H1 (cell line): ENCODE data around the gene ZNF599. TPM values are rescaled to one million over a fixed set of nuclear protein-coding genes. Genes with fewer than 3 reads are reported as not detected.

Experiments
- CTCF ChIA-PET: fragments of 300-600 bp; sonication (Branson Sonifier 250); formaldehyde crosslinking; loops from one replicate; lab custom pipeline; 2021; ENCODE audit not compliant: partially characterized antibody; lab: Charles Lee
- POLR2A ChIA-PET: fragments of 300-600 bp; sonication (Branson Sonifier 250); formaldehyde crosslinking; loops from one replicate; lab custom pipeline; 2021; ENCODE audit warnings: inconsistent platforms; ENCODE audit not compliant: partially characterized antibody; lab: Charles Lee
- DNase-seq, 2 experiments: peaks; one replicate each; pipeline versions ENCODE4 v3.0.0 to v3.0.0-alpha.2; 2010 to 2022; ENCODE audit warnings: low spot score in 2 of 2, low read depth in 1 of 2, mixed read lengths in 1 of 2
- FAIRE-seq: peaks from 2 replicates; lab custom pipeline; 2011; peaks lifted over from hg19 to GRCh38; lab: Jason Lieb, UNC
- H2AFZ ChIP-seq: 2 replicates; pipeline ENCODE4 v1.8.1; 2012; ENCODE audit warnings: low read length, inconsistent platforms
- H2AK5ac ChIP-seq: 2 replicates; pipeline ENCODE4 v1.6.1; 2013; ENCODE audit warnings: low read depth, low read length
- H2BK120ac ChIP-seq: replicated peaks from 2 replicates; pipeline ENCODE3; 2013; ENCODE audit warnings: low read depth, low read length, inconsistent platforms
- H2BK12ac ChIP-seq: 2 replicates; pipeline ENCODE4 v1.6.1; 2013; ENCODE audit warnings: low read depth, low read length
- H2BK15ac ChIP-seq: 2 replicates; pipeline ENCODE4 v1.6.1; 2013; ENCODE audit warnings: low read length
- H2BK20ac ChIP-seq: 2 replicates; pipeline ENCODE4 v1.6.1; 2013; ENCODE audit warnings: low read length
- H2BK5ac ChIP-seq: 2 replicates; pipeline ENCODE4 v1.6.1; 2013; ENCODE audit warnings: low read depth, low read length
- H3K14ac ChIP-seq: 2 replicates; pipeline ENCODE4 v1.6.1; 2013; ENCODE audit warnings: inconsistent platforms; ENCODE audit not compliant: insufficient read length
- H3K18ac ChIP-seq: 2 replicates; pipeline ENCODE4 v1.6.1; 2013; ENCODE audit warnings: low read length; ENCODE audit errors: extremely low read depth
- H3K23ac ChIP-seq: 2 replicates; pipeline ENCODE4 v1.6.1; 2013; ENCODE audit warnings: inconsistent platforms; ENCODE audit not compliant: insufficient read length
- H3K23me2 ChIP-seq: 2 replicates; pipeline ENCODE4 v1.6.1; 2013; ENCODE audit warnings: low read depth, low read length
- H3K27ac ChIP-seq: 2 replicates; pipeline ENCODE4 v1.6.1; 2011; ENCODE audit warnings: low read depth, low read length, inconsistent platforms
- H3K27me3 ChIP-seq, 4 experiments: replicated peaks in 1 of 4; 1 replicate in 1 of 4; 2 replicates in 3 of 4; pipeline versions ENCODE4 v1.6.1 to v1.8.1; 2011 to 2013; ENCODE audit warnings: low read length in 3 of 4, mild to moderate bottlenecking in 3 of 4, inconsistent platforms in 2 of 4, mixed read lengths in 2 of 4, moderate library complexity in 1 of 4; ENCODE audit not compliant: control insufficient read depth in 3 of 4, insufficient read depth in 3 of 4; ENCODE audit errors: extremely low read depth in 1 of 4
- H3K36me3 ChIP-seq, 4 experiments: 2 replicates each; pipeline versions ENCODE4 v1.6.1 to v1.8.1; 2011 to 2013; ENCODE audit warnings: mild to moderate bottlenecking in 4 of 4, low read length in 3 of 4, moderate library complexity in 2 of 4, control low read depth in 1 of 4, inconsistent platforms in 1 of 4; ENCODE audit not compliant: insufficient read depth in 4 of 4, control insufficient read depth in 2 of 4
- H3K4ac ChIP-seq: replicated peaks from 2 replicates; pipeline ENCODE3; 2013; ENCODE audit warnings: low read length, low read depth, mixed read lengths, inconsistent platforms; ENCODE audit not compliant: insufficient read length
- H3K4me1 ChIP-seq, 4 experiments: replicated peaks in 1 of 4; 1 replicate in 1 of 4; 2 replicates in 3 of 4; pipeline versions ENCODE4 v1.6.1 to v1.8.1; 2011 to 2013; ENCODE audit warnings: low read length in 3 of 4, inconsistent platforms in 2 of 4, mixed read lengths in 1 of 4; ENCODE audit not compliant: insufficient read depth in 4 of 4, control insufficient read depth in 3 of 4
- H3K4me2 ChIP-seq, 2 experiments: 2 replicates each; pipeline versions ENCODE4 v1.6.1 to v1.8.1; 2011 to 2013; ENCODE audit warnings: low read depth in 2 of 2, low read length in 2 of 2, control low read depth in 1 of 2, inconsistent platforms in 1 of 2, mild to moderate bottlenecking in 1 of 2; ENCODE audit not compliant: insufficient read depth in 1 of 2
- H3K4me3 ChIP-seq, 4 experiments: fragments of 200-600, 300-600 bp in 1 of 4; sonication (generic), shearing (Covaris generic), sonication (Bioruptor Twin) in 1 of 4; 2 replicates each; pipeline versions ENCODE4 v1.5.1 to v1.8.1; 2011 to 2016; ENCODE audit warnings: low read length in 4 of 4, low read depth in 3 of 4, control low read depth in 2 of 4, inconsistent platforms in 2 of 4, mild to moderate bottlenecking in 2 of 4, mixed read lengths in 1 of 4, moderate library complexity in 1 of 4; ENCODE audit not compliant: insufficient read depth in 2 of 4; ENCODE audit errors: extremely low read depth in 1 of 4
- H3K56ac ChIP-seq: replicated peaks from 2 replicates; pipeline ENCODE3; 2013; ENCODE audit warnings: low read depth, mild to moderate bottlenecking, mixed read lengths, low read length, inconsistent platforms; ENCODE audit not compliant: insufficient read length
- H3K79me1 ChIP-seq: 2 replicates; pipeline ENCODE4 v1.6.1; 2013; ENCODE audit warnings: low read depth, low read length, control low read depth
- H3K79me2 ChIP-seq, 2 experiments: 2 replicates each; pipeline versions ENCODE4 v1.6.1 to v1.8.1; 2012 to 2013; ENCODE audit warnings: low read length in 2 of 2, mild to moderate bottlenecking in 2 of 2, inconsistent platforms in 1 of 2; ENCODE audit not compliant: insufficient read depth in 2 of 2, control insufficient read depth in 1 of 2
- H3K9ac ChIP-seq, 4 experiments: replicated peaks in 1 of 4; 1 replicate in 1 of 4; 2 replicates in 3 of 4; pipeline versions ENCODE4 v1.6.1 to v1.8.1; 2011 to 2013; ENCODE audit warnings: low read depth in 3 of 4, low read length in 3 of 4, control low read depth in 2 of 4, mild to moderate bottlenecking in 2 of 4, moderate library complexity in 2 of 4, inconsistent platforms in 1 of 4; ENCODE audit errors: extremely low read depth in 1 of 4
- H3K9me3 ChIP-seq, 2 experiments: 2 replicates each; pipeline versions ENCODE4 v1.6.1 to v1.8.1; 2012 to 2013; ENCODE audit warnings: mild to moderate bottlenecking in 2 of 2, moderate library complexity in 2 of 2, control low read depth in 1 of 2, inconsistent platforms in 1 of 2, low read depth in 1 of 2, low read length in 1 of 2, mixed read lengths in 1 of 2; ENCODE audit not compliant: insufficient read depth in 2 of 2
- H4K20me1 ChIP-seq, 2 experiments: replicated peaks in 1 of 2; 2 replicates each; pipeline versions ENCODE3 to v1.8.1; 2011 to 2013; ENCODE audit warnings: inconsistent platforms in 2 of 2, low read length in 2 of 2, mild to moderate bottlenecking in 1 of 2; ENCODE audit not compliant: insufficient read depth in 2 of 2, control insufficient read depth in 1 of 2
- H4K5ac ChIP-seq: 2 replicates; pipeline ENCODE4 v1.6.1; 2013; ENCODE audit warnings: low read length, low read depth, mixed read lengths, inconsistent platforms; ENCODE audit not compliant: insufficient read length
- H4K8ac ChIP-seq: 2 replicates; pipeline ENCODE4 v1.8.0; 2013; ENCODE audit warnings: mild to moderate bottlenecking, moderate library complexity, low read length, inconsistent platforms; ENCODE audit not compliant: insufficient read depth; ENCODE audit errors: extremely low read depth
- H4K91ac ChIP-seq: replicated peaks from 2 replicates; pipeline ENCODE3; 2013; ENCODE audit warnings: low read length, mixed read lengths, inconsistent platforms; ENCODE audit not compliant: insufficient read length
- BRCA1 ChIP-seq: IDR thresholded peaks from 2 replicates; pipeline ENCODE4 v1.6.1; 2012; ENCODE audit warnings: low read depth, low read length, improper control_type of control experiment
- GTF2F1 ChIP-seq: IDR thresholded peaks from 2 replicates; pipeline ENCODE4 v1.6.1; 2012; ENCODE audit warnings: low read depth, low read length, improper control_type of control experiment, borderline replicate concordance
- WGBS, 2 experiments: shearing (Covaris generic) in 1 of 2; methylation state at CpG; one replicate each; pipeline versions ENCODE4 v1.1.6 to v1.1.7; 2013 to 2015; ENCODE audit warnings: low lambda C conversion rate in 2 of 2, mixed read lengths in 2 of 2, inconsistent platforms in 1 of 2, low coverage in 1 of 2, missing lambda C conversion rate in 1 of 2; ENCODE audit not compliant: insufficient replicate concordance in 2 of 2, insufficient coverage in 1 of 2, insufficient read length in 1 of 2; ENCODE audit errors: extremely low coverage in 1 of 2, missing lambda C conversion rate in 1 of 2; 5-methylcytosine and 5-hydroxymethylcytosine counted together
- polyA plus RNA-seq, 7 experiments: library from polyadenylated mRNA; depleted of rRNA in 3 of 7; stranded (reverse) in 5 of 7; unstranded in 2 of 7; fragments of >200 nt in 5 of 7; fragments of 200-250 nt in 2 of 7; gene quantifications; 1 replicate in 5 of 7; 2 replicates in 1 of 7; 4 replicates in 1 of 7; pipeline versions ENCODE4 v1.2.1 to v1.2.3, GENCODE V29; 2011 to 2013; ENCODE audit warnings: missing spikeins in 2 of 7, mixed read lengths in 2 of 7
- total RNA-seq: library from RNA; stranded (reverse); fragmentation: NEBNext Ultra II Directional; extraction: Animal tissue kit (Norgen Biotek cat#: 25700); gene quantifications from 2 replicates; pipeline ENCODE4 v1.2.1, GENCODE V29; 2021

ZNF599 gene
- total and polyA plus RNA-seq, 2 of the 8 experiments (the other 6 are each of a cell fraction or from before 2014, with no cell fraction given): 4.8 to 5.4 TPM

- Histone ChIP-seq H4K8ac (no peak overlapping the region), H3K4me1 (peaks cover 0 to 4% (median 0%) of the 10 kb centered on the region in 4 experiments; a peak in 1 of 7 replicates), H2BK120ac (no peak overlapping the region), H2BK12ac (no peak overlapping the region), H2AK5ac (no peak overlapping the region), H3K4me2 (no peak overlapping the region), H3K14ac (no peak overlapping the region), H3K4me3 (no peak overlapping the region), H3K18ac (no peak overlapping the region), H2BK15ac (no peak overlapping the region), H2AFZ (no peak overlapping the region), H2BK5ac (no peak overlapping the region), H4K20me1 (no peaks in the 10 kb centered on the region), H4K91ac (no peak overlapping the region), H3K23me2 (peaks cover 6% of the 10 kb centered on the region; the same call in 1 of the 2 replicates), H3K4ac (no peak overlapping the region), H3K23ac (no peak overlapping the region), H4K5ac (no peak overlapping the region), H3K36me3 (peaks cover 0 to 23% (median 9%) of the 10 kb centered on the region in 4 experiments; a peak in 5 of 8 replicates), H3K56ac (no peak overlapping the region), H3K79me2 (no peaks in the 10 kb centered on the region), H3K9me3 (peaks cover 13 to 20% of the 10 kb centered on the region in 2 experiments; a peak in 3 of 4 replicates), H3K27me3 (peaks cover 0 to 5% (median 2%) of the 10 kb centered on the region in 4 experiments; a peak in 3 of 7 replicates), H3K27ac (no peak overlapping the region), H3K79me1 (no peaks in the 10 kb centered on the region), H3K9ac (no peak overlapping the region), H2BK20ac (no peak overlapping the region)
- no peak for FAIRE-seq
- POLR2A ChIA-PET: no interaction called here
- no peak for TF ChIP-seq GTF2F1
- no peak for TF ChIP-seq BRCA1
- CTCF ChIA-PET: interaction anchor here (0.6 kb wide), 1 partner anchor 128 kb away, joined by 3 read pairs; no protein-coding TSS in a partner anchor
- 87% methylated on average over 3 of the region's 3 CpGs; no CpG with 5 or more reads in 1 of the 2 experiments for WGBS, 2 experiments
- DNase-seq: no peak
Observed at GRCh38 chr19:34767951-34768350, 5.1 kb downstream of the ZNF599 start.
